HepG2 (cell line): ENCODE measurements around the gene TTBK2. TPM values are rescaled to one million over a fixed set of nuclear protein-coding genes. Genes with fewer than 3 reads are reported as not detected.
A peak's percentile ranks its signal among the peaks of the same experiment; 100 is the strongest.

Experiments
- ARID5B ChIP-seq: IDR thresholded peaks from 2 replicates; pipeline ENCODE4 v1.4.0; 2020; ENCODE audit warnings: mild to moderate bottlenecking, missing genetic modification reagents
- BCL3 ChIP-seq: sonication (generic); formaldehyde crosslinking; IDR thresholded peaks from 2 replicates; pipeline ENCODE4 v1.5.1; 2020; ENCODE audit warnings: mild to moderate bottlenecking, missing genetic modification reagents, moderate library complexity
- CHD4 ChIP-seq: fragments of 200-600 bp; sonication (generic); IDR thresholded peaks from 2 replicates; pipeline ENCODE4 v1.7.0; 2017; ENCODE audit warnings: mild to moderate bottlenecking, low read length, borderline replicate concordance
- CTCF ChIP-seq: sonication (generic); formaldehyde crosslinking; IDR thresholded peaks from 2 replicates; pipeline ENCODE4 v1.5.0; 2020; ENCODE audit warnings: mild to moderate bottlenecking, missing genetic modification reagents, moderate library complexity
- KLF12 ChIP-seq: sonication (generic); formaldehyde crosslinking; IDR thresholded peaks from 2 replicates; pipeline ENCODE4 v1.4.0; 2020; ENCODE audit warnings: missing genetic modification reagents, borderline replicate concordance
- MED13 ChIP-seq: sonication (generic); formaldehyde crosslinking; IDR thresholded peaks from 2 replicates; pipeline ENCODE4 v1.5.0; 2020; ENCODE audit warnings: missing genetic modification reagents
- NR3C1 ChIP-seq: sonication (generic); formaldehyde crosslinking; IDR thresholded peaks from 2 replicates; pipeline ENCODE4 v1.4.0; 2020; ENCODE audit warnings: missing genetic modification reagents
- RXRB ChIP-seq: IDR thresholded peaks from 2 replicates; pipeline ENCODE4 v1.6.1; 2016; ENCODE audit warnings: borderline replicate concordance, missing genetic modification reagents, missing compliant biosample characterization
- polyA plus RNA-seq, 8 experiments: library from polyadenylated mRNA; depleted of rRNA in 3 of 8; stranded (reverse) in 7 of 8; unstranded in 1 of 8; fragments of >200 nt; fragmentation: Illumina TruSeq in 4 of 8; extraction: Trizol in 4 of 8; gene quantifications; 2 replicates each; pipeline versions ENCODE4 v1.2.1 to v1.2.3, GENCODE V29; 2011 to 2016; ENCODE audit warnings: low read depth in 4 of 8, missing spikeins in 1 of 8, mixed read lengths in 1 of 8; ENCODE audit not compliant: insufficient read depth in 1 of 8
- total RNA-seq, 5 experiments: library from RNA; depleted of rRNA; stranded (reverse); fragments of >200 nt; fragmentation: Illumina TruSeq; extraction: Trizol; gene quantifications; 2 replicates each; pipeline ENCODE4 v1.2.3, GENCODE V29; 2016; ENCODE audit warnings: low read depth in 1 of 5
- TF ChIP-seq, protein P1 (sequence below): sonication (generic); formaldehyde crosslinking; IDR thresholded peaks from 2 replicates; pipeline ENCODE4 v1.8.1; 2023; ENCODE audit warnings: mild to moderate bottlenecking, inconsistent platforms, moderate library complexity, missing genetic modification reagents, borderline replicate concordance
- TF ChIP-seq, protein P2 (sequence below): sonication (generic); formaldehyde crosslinking; IDR thresholded peaks from one replicate; pipeline ENCODE4 v1.5.1; 2020; ENCODE audit warnings: mild to moderate bottlenecking, missing genetic modification reagents; ENCODE audit errors: not compliant biosample characterization

Gene TTBK2
- total and polyA plus RNA-seq, 2 of the 13 experiments (the other 11 are each of a cell fraction or from before 2014, with no cell fraction given) = 5.1 to 7.4 TPM

DNA sequence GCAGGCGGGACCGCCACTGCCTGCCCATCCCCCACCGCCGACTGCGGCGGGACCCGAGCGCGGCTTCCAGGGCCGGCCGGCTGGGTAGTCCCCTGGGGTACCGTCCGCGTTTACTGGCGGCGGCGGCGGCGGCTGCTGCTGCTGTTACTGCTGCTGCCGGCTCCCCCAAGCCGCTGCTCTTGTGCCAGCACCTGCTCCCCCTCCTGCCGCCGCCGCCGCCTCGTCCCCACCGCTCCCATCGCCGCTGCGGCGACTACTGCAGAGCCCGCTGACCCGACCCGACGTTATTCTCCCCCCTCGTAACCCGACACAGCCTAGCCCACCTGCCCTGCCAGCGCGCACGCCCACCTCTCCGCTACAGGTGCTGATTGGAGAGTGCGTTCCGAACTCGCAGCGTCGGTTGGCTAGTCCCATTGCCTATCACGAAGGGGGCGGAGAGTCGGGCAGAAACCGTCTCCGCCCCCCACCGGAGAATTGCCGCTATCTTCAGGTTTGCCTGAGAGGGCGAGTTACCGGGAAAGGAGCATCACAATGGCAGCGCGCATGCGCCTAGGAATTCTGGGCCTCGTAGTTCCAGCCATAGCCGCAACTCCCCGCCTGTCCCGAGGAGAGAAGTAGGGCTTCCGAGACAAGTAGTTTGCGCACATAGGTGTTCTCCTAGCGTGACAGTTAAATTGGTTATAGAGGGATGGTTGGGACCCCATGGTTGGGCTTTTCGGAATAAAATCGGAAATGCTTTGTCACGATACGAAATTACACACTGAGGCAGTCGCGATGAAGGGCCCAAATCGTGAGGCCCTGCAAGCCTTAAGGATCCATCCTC lies at the start of gene TTBK2 (continued):
- TF ChIP-seq, protein P1, sequence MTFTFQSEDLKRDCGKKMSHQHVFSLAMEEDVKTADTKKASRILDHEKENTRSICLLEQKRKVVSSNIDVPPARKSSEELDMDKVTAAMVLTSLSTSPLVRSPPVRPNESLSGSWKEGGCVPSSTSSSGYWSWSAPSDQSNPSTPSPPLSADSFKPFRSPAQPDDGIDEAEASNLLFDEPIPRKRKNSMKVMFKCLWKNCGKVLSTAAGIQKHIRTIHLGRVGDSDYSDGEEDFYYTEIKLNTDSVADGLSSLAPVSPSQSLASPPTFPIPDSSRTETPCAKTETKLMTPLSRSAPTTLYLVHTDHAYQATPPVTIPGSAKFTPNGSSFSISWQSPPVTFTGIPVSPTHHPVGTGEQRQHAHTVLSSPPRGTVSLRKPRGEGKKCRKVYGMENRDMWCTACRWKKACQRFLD (CRISPR knock-in tag) = 0 out of 2 replicates have a peak, but pooled peaks have one; percentile 41
- TF ChIP-seq CHD4 (no peak), BCL3 (CRISPR knock-in tag) (0 out of 2 replicates have a peak, but pooled peaks have one; percentile 30), CTCF (CRISPR knock-in tag) (0 out of 2 replicates have a peak, but pooled peaks have one; percentile 16), ARID5B (CRISPR knock-in tag) (0 out of 2 replicates have a peak, but pooled peaks have one; percentile 53), RXRB (CRISPR knock-in tag) (0 out of 2 replicates have a peak, but pooled peaks have one; percentile 33), NR3C1 (no peak), MED13 (0 out of 2 replicates have a peak, but pooled peaks have one; percentile 37), KLF12 (CRISPR knock-in tag) (peak; percentile 17; the same call in 1 of the 2 replicates)
- TF ChIP-seq, protein P2, sequence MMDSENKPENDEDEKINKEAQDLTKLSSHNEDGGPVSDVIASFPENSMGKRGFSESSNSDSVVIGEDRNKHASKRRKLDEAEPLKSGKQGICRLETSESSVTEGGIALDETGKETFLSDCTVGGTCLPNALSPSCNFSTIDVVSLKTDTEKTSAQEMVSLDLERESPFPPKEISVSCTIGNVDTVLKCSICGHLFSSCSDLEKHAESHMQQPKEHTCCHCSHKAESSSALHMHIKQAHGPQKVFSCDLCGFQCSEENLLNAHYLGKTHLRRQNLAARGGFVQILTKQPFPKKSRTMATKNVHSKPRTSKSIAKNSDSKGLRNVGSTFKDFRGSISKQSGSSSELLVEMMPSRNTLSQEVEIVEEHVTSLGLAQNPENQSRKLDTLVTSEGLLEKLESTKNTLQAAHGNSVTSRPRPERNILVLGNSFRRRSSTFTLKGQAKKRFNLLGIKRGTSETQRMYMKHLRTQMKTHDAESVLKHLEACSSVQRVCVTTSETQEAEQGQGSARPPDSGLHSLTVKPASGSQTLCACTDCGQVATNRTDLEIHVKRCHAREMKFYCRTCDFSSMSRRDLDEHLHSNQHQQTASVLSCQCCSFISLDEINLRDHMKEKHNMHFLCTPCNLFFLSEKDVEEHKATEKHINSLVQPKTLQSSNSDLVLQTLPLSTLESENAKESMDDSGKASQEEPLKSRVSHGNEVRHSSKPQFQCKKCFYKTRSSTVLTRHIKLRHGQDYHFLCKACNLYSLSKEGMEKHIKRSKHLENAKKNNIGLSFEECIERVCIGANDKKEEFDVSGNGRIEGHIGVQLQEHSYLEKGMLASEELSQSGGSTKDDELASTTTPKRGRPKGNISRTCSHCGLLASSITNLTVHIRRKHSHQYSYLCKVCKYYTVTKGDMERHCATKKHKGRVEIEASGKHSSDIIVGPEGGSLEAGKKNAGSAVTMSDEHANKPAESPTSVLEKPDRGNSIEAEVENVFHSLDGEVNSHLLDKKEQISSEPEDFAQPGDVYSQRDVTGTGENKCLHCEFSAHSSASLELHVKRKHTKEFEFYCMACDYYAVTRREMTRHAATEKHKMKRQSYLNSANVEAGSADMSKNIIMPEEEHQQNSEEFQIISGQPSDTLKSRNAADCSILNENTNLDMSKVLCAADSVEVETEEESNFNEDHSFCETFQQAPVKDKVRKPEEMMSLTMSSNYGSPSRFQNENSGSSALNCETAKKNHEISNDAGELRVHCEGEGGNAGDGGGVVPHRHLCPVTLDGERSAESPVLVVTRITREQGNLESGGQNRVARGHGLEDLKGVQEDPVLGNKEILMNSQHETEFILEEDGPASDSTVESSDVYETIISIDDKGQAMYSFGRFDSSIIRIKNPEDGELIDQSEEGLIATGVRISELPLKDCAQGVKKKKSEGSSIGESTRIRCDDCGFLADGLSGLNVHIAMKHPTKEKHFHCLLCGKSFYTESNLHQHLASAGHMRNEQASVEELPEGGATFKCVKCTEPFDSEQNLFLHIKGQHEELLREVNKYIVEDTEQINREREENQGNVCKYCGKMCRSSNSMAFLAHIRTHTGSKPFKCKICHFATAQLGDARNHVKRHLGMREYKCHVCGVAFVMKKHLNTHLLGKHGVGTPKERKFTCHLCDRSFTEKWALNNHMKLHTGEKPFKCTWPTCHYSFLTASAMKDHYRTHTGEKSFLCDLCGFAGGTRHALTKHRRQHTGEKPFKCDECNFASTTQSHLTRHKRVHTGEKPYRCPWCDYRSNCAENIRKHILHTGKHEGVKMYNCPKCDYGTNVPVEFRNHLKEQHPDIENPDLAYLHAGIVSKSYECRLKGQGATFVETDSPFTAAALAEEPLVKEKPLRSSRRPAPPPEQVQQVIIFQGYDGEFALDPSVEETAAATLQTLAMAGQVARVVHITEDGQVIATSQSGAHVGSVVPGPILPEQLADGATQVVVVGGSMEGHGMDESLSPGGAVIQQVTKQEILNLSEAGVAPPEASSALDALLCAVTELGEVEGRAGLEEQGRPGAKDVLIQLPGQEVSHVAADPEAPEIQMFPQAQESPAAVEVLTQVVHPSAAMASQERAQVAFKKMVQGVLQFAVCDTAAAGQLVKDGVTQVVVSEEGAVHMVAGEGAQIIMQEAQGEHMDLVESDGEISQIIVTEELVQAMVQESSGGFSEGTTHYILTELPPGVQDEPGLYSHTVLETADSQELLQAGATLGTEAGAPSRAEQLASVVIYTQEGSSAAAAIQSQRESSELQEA (CRISPR knock-in tag) = no peak
